Stimulated activated CD4-positive, alpha-beta T cell treated with anti-CD3 and anti-CD28 coated beads, Interleukin-1b, Interleukin-23, amount 100 ng/mL, for 48 hours (primary cell): Measurements from ENCODE around the gene MAP4K3.
"Not testable (repeated sequence)": the region's sequence is repeated elsewhere in the genome, so short reads cannot be mapped to it uniquely, and the experiment has no call there.

ENCODE experiments used
- DNase-seq: peaks from one replicate; pipeline ENCODE4 v3.0.0-alpha.2; 2020

The MAP4K3 gene

GRCh38 chr2:39290433-39290832 lies 146.7 kb downstream of the MAP4K3 start:
- no peak for DNase-seq

DNA sequence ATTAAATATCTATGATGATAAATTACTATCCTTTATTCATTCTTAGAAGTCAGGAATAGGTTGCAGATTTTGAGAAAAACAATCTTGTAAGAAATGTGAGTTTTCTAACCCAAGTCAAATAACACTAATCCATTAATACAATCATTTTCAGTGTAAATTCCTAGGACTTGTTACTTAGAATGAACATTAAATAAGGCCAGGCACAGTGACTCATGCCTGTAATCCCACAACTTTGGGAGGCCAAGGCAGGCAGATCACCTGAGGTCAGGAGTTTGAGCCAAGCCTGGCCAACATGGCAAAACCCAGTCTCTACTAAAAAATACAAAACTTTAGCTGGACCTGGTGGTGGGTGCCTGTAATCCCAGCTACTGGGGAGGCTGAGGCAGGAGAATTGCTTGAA lies 147.5 kb downstream of the MAP4K3 start:
- DNase-seq: no peak

- no peak for DNase-seq
Measured at GRCh38 chr2:39283561-39283960, 153.5 kb downstream of the MAP4K3 start.

GRCh38 chr2:39281391-39281790 lies 155.7 kb downstream of the MAP4K3 start:
- DNase-seq: no peak

DNA sequence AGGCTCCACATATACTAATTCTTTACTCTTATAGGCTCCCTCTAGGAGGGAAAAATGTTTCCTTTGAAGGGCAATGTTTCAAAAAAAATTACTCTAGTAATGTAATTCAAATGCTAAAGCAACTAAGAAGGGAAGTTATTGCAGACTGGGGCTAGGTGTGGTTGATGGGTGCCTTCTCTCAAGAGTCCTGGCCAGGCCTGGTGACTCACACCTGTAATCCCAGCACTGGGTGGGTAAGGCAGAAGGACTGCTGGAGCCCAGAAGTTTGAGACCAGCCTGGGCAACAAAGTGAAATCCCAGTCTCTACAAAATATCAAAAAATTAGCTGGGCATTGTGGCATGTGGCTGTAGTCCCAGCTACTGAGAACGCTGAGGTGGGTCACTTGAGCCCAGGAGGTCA lies 162.1 kb downstream of the MAP4K3 start:
- no peak for DNase-seq

DNA sequence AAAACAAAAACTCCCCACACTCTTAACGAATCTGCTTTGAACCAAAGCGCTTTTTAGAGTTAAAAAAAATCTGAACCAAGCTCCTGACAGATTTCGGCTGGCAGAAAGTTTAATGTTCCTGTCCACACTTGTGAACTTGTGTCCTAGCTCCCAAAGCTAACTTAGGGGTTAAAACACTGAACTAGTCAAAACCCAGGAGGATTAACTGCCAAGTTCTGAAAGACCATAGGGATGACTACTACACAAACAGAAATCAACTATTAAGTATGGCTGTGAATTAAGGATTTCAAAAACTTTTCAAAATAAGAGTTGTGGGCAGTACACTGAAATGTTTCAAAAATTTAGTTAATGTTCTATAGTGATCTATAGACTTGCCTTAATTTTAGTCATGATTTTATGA lies 167.1 kb downstream of the MAP4K3 start:
- DNase-seq: no peak

GRCh38 chr2:39266916-39267434 lies 170.1 kb downstream of the MAP4K3 start:
- no peak for DNase-seq

GRCh38 chr2:39266139-39266805 lies 170.8 kb downstream of the MAP4K3 start:
- no peak for DNase-seq

- DNase-seq: no peak
Measured at GRCh38 chr2:39265315-39265714, 171.8 kb downstream of the MAP4K3 start.

GRCh38 chr2:39264733-39265132 lies 172.4 kb downstream of the MAP4K3 start:
- DNase-seq: no peak

DNA sequence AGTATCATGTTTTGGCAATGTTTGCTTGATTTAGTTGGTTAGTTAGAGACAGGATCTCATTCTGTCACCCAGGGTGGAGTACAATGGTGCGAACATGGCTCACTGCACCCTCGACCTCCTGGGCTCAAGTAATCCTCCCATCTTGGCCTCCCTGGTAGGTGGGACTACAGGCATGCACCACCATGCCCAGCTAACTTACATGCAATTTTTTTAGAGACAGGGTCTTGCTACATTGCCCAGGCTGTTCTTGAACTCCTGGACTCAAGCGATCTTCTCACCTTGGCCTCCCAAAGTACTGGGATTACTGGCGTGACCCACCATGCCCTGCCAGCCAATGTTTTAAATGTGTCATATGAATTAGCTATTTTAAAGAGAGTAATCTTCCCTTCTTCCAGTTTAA lies 177.0 kb downstream of the MAP4K3 start:
- no peak for DNase-seq

GRCh38 chr2:39256040-39256439 lies 181.0 kb downstream of the MAP4K3 start:
- no peak for DNase-seq

DNA sequence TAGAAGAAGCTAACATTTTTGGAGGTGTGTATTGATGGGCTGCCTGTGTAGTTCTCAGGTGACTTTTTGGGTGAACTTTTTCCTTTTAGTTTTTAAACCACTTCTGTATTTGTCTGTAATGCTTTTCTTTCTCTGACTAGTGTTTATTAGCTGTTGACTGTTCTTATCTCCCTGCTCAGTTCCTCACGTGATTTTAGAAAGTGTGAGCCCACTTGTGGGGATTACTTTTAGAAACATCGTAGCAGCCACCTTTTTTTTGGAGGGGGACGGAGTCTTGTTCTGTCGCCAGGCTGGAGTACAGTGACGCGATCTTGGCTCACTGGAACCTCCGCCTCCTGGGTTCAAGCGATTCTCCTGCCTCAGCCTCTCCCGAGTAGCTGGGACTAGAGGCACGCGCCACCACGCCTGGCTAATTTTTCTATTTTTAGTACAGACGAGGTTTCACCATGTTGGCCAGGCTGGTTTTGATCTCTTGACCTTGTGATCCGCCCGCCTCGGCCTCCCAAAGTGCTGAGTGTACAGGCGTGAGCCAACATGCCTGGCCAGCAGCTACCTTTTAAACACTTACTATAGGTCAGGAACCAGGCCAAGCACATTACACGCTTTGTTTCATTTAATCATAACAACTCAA lies 184.1 kb downstream of the MAP4K3 start:
- DNase-seq: no peak

- DNase-seq: no peak
Measured at GRCh38 chr2:39247512-39248043, 189.5 kb downstream of the MAP4K3 start.

GRCh38 chr2:39246382-39246980 lies 190.6 kb downstream of the MAP4K3 start:
- no peak for DNase-seq

- peak; percentile 17 for DNase-seq
Measured at GRCh38 chr2:39244963-39245625, 192.0 kb downstream of the MAP4K3 start.

DNA sequence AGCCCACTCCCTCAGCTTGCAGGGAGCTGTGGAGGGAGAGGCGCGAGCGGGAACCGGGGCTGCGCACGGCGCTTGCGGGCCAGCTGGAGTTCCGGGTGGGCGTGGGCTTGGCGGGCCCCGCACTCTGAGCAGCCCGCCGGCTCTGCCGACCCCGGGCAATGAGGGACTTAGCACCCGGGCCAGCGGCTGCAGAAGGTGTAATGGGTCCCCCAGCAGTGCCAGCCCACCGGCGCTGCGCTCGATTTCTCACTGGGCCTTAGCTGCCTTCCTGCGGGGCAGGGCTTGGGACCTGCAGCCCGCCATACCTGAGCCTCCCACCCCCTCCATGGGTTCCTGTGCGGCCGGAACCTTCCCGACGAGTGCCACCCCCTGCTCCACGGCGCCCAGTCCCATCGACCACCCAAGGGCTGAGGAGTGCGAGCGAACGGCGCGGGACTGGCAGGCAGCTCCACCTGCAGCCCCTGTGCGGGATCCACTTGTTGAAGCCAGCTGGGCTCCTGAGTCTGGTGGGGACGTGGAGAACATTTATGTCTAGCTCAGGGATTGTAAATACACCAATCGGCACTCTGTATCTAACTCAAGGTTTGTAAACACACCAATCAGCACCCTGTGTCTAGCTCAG lies 192.7 kb downstream of the MAP4K3 start:
- not testable (repeated sequence) for DNase-seq

DNA sequence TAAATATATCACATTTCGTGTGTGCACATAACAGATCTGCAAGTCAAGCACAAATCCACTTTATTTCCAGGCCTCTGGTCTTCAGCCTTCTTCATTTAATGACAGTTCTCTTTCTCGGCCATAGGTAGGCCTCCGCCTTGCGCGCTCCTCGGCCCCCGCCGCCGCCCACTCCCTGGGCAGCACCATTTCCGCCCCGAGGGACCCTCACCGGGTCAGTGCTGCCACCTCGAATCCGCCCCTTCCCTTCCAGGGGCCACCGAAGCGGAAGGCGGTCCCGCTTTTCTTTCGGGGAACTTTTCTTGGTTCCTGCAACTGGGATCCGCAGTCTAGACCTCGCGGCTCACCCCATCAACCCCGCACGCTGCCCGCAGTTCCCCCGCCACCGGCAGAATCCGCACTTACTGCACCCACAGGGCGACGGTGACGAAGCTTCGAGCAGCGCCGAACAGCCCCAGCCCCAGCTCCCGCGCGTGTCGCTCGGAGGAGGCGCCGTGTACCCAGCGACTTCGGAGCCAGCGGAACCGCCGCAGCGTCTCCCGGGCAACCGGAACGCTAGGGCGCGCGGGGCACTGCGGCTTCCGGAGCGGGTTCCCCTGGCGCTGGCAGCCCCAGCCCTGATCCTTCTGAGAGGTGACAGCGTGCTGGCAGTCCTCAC lies 193.5 kb downstream of the MAP4K3 start, which contains the start of gene CDKL4:
Gene CDKL4 (minus strand): TSS at position 502 of the 655 bp plus-strand sequence.
- DNase-seq: no peak

DNA sequence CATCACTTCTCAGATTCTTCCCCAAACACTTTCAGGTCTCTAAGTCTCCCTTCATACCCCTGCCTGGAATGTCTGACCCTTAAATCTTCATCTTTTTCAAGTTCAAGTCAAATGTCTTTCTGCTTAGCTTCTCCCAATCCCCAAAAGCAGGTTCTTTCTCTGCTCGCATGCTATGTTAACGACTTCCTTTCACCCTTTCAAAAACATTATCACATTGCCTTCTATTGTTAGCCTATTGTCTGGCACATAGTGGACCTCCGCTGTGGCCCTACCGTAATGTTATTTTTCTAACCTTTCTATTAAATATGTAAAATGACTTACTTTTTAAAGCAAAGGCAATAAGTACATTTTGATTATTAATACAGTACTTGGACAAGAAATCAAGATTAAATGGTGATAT lies 195.5 kb downstream of the MAP4K3 start:
- no peak for DNase-seq

DNA sequence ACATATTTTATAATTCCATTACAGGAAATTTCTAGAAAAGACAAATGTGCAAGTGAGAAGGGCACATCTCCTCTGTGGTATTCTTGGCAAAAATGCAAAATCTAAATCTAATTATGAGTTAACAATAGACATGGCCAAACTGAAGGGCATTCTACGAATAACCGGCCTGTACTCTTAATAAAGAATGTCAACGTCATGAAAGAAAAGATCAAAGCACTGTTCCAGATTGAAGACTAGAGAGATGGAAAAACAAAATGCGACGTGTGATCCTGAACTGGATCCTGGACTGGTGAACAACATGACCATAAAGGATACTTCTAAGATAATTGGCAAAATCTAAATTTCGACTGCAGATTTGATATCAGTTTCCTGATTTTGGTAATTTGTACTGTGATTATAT lies 196.3 kb downstream of the MAP4K3 start:
- DNase-seq: no peak

GRCh38 chr2:39234754-39235153 lies 202.3 kb downstream of the MAP4K3 start:
- DNase-seq: no peak

GRCh38 chr2:39232141-39232540 lies 204.9 kb downstream of the MAP4K3 start:
- DNase-seq: no peak
